ENCODE measurements around the gene GFM1.
"Not testable (repeated sequence)": the region's sequence is repeated elsewhere in the genome, so short reads cannot be mapped to it uniquely, and the experiment has no call there.

The GFM1 gene

GRCh38 chr3:158679547-158680000, 35.2 kb downstream of the GFM1 start:
- no peak for DNase-seq

DNA sequence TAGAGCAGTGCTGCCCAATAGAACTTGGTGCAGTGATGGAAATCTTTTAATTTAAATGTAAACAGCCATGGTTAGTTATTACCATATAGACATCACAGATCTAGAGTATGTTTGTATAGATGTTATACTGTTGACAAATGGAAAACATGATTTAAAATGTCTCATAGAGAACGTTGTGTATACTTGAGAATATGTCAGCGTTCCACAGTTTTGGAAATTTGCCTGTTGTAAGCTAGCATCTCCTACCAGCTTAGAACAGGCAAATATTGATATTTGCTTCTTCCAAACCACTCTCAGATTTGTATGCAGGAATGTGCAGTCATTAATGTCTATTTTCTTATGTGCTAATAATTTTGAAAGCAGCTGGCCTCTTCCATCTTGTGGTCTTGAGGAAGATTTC, 36.5 kb downstream of the GFM1 start:
- no peak for DNase-seq

GRCh38 chr3:158683230-158683962, 39.1 kb downstream of the GFM1 start:
- no peak for DNase-seq

DNA sequence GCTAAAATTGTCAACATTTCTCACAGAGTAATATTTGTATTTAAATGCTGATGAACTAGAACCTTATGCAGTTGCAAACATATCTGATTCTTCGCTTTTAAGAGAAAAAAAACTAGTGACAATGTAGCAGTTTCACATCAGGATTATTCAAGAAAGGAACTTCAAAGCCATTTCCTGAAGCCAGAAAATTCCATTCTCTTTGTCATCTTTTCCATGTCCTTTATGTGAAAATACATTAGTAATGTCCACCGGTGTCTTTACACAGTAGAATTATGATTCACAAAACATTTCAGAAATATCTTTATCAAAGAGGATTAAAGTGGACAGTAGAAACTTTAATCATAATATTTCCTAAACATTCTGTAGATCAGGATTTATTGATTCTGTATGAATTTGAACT, 40.8 kb downstream of the GFM1 start:
- DNase-seq, result no peak

- not testable (repeated sequence) for DNase-seq
Observed at GRCh38 chr3:158693866-158694456, 49.6 kb downstream of the GFM1 start.

GRCh38 chr3:158696618-158697017, 52.3 kb downstream of the GFM1 start:
- no peak for DNase-seq

DNA sequence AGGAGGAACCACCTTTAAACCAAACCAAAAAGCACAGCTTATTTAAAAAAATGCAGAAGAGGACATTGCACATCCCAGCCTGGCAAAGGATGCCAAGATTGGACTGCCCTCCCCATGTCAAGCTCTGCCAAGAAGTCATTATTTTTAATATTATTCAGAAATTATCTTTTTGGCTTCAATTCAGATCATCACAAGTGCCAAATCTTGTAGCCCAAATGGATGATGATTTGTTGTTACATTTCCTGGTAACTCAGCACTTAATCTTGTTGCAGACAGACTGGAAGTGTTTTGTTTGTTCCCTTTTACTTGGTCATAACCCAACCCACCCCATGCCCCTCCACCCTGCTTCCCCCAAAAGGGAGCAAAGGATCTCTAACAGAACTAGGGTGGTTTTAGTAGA, 56.2 kb downstream of the GFM1 start:
- no peak for DNase-seq

DNA sequence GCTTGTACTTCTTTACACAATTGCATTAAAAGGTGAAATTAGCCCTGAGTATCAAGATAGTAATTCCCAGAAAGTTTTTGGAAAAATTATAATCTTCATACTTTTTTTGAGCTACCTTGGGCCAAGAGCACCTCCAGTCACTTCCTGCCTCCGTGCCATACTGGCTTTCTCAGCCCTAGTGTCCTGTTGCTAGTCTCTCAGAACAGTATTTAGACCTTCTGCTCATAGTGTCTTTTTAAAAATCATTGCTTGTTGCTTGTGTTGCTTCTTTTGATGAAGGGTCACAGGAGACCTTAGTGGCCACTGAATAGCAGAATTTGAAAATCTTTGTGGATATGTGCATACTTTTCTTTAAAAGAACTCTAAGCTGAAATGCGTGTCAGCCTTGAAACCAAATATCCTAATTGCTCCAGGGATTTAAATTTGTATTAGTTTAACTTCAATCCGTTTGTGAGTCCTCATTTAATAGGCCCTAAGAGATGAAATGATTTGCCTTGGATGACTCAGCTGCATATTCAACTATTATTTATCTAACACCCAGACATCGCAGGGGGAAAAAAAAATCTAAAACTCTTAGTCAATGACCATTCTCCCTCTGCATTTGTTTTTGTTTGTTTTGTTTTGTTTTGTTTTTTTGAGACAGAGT, 57.2 kb downstream of the GFM1 start:
- DNase-seq, result no peak

GRCh38 chr3:158702815-158703481, 58.6 kb downstream of the GFM1 start:
- DNase-seq, result no peak

- DNase-seq, result no peak
Observed at GRCh38 chr3:158703566-158703965, 59.2 kb downstream of the GFM1 start.

- no peak for DNase-seq
Observed at GRCh38 chr3:158709666-158710083, 65.3 kb downstream of the GFM1 start.

- DNase-seq, result no peak
Observed at GRCh38 chr3:158710601-158711000, 66.3 kb downstream of the GFM1 start.

DNA sequence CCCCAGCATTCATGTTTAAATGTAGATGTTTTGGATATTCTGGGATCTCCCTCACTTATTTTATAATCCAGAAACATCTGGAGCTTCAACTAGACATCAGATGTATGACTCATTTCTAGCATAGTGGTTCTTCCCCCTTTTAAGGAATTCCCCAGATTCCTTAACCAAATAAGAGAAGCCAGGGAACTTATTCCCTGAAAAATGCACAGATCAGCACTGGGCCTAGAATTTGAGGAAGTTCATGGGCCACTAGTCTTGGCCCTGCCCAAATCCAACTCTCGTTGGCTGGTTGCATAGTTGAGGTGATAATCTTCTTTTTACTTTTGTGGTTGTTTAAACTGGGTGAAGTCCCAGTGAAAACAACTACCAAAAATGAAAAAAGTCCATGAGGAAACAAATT, 67.6 kb downstream of the GFM1 start:
- DNase-seq, result no peak

GRCh38 chr3:158712443-158712842, 68.1 kb downstream of the GFM1 start:
- no peak for DNase-seq

DNA sequence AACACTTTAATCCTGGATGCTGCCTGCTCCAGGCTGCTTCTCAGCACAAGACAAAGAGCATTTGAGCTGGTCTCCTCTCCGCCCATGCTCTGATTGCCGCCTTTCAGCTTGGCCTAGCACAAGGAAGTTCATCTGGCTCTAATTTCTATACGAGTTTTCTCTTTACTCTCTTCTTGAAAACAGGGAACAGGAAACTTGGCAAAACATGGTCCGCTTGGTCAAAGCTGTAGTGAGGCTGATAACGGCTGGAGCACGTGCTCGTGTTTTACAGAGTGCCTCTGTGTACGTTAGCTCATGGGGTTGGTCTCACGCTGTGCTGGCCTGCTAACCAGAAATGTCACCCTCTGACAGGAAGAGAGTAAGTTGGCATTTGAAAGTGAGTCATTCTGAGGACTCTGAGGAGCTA, 68.8 kb downstream of the GFM1 start:
- DNase-seq, result no peak

DNA sequence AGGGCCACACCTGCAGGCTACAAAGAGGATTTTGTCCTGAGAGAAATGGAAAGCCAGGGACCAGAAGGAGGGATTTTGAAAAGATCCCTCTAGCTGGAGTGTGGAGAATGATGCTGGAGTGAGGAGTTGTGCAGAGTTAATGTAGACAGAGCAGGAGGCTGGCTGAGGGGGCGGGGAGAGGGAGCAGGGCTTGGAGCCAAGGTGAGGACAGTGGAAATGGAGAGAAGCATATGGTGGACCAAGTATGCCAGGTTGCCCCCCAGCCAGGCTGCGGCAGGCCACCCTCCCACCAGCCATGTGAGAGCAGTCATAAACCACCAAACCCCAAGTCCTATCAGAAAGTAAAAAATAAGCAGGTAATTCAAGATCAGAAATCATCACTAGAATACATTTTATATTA, 73.2 kb downstream of the GFM1 start:
- DNase-seq, result no peak

DNA sequence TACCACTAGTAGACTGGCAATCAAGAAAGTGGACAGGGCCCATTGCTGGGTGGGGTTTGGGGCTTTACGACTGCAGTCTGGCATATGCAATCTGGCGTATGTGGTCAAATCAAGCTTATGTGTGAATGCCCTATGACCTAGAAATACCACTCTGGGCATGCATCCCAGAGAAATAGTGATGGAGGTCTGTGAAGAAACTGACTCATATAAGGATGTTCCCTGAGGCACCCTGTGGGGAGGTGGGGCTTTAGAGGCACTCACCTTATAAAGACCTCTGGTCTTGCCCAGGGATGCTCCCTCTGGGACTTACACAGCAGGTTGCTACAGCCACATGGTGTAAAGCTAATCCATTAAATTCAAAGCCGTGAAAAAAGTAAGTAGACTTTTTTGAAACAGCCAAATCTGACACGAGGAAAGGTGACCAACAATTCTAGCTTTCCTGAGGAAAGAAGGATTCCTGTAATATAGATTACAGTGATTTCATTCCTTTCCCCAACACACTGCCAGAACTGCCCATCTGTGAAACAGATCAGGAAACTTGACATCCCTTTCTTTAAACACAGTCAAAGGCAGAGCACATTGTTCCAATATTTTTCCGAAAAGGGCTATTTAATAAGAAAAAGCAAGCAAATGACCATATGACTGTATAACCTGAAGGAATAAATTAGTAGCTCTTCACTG, 74.3 kb downstream of the GFM1 start:
- DNase-seq, result no peak

DNA sequence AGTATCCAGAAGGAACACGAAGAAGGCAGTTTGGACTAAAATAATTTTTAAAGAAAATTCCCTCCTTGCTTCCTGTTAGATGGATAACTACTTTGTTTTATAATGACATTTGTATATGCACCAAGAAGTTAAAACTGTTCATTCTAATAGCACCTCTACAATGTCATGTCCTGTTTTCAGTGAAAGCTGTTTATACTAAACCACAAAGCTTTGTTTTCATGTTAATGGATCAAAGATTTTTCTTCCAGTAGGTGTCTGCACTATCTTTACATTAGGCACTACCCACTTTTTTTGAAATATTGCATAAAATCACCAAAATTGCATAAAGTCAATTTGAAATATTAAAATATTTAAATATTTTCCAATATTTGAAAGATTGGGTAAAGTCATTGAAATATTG, 77.8 kb downstream of the GFM1 start:
- no peak for DNase-seq

DNA sequence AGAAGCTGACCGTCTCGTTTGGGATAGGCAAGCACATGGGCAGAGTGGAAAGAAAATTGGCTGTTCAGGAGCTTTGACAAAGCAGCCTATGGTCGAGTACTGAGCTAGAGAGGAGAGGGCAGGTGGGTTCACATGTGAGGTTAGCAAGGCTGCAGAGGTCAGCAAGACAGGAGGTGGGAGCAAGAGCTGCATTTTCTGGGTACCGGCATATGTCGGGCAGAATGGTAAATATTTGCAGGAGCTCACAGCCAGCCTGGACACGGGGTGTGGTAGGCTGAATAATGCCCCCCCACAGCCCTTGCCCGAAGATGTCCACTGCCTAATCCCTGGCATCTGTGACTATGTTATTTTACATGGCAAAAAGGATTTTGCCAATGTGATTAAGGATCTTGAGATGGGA, 79.7 kb downstream of the GFM1 start:
- no peak for DNase-seq

DNA sequence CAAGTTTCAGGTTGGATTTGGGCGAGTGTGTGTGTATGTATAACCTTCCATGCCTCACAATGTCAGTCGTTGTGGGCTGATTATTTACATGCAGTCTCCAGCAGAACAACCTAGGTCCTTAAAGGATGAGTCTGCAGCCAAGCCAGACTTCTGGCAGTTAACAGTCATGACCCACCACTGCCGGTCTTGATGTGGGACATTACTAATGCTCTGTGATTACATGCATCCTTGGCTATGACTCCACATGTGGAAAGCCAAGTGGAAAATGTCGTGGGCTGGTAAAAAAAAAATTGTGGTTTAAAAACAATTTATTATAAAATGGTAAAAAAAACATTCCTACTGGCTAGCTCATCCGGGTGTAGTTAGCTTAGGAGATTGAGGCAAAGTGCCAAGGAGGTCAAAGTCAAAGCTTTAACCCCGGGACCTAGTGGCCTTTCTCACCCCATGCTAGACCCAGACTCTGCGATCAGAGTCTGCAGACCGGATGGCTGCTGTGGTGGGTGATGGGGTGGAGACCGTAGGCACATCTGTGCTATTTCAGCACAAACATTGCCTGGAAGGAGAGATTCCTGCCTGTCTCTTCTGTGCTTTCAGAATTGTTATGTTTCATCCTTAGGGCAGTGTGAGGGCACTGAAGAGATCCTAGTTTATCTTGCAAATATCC, 81.2 kb downstream of the GFM1 start:
- no peak for DNase-seq

DNA sequence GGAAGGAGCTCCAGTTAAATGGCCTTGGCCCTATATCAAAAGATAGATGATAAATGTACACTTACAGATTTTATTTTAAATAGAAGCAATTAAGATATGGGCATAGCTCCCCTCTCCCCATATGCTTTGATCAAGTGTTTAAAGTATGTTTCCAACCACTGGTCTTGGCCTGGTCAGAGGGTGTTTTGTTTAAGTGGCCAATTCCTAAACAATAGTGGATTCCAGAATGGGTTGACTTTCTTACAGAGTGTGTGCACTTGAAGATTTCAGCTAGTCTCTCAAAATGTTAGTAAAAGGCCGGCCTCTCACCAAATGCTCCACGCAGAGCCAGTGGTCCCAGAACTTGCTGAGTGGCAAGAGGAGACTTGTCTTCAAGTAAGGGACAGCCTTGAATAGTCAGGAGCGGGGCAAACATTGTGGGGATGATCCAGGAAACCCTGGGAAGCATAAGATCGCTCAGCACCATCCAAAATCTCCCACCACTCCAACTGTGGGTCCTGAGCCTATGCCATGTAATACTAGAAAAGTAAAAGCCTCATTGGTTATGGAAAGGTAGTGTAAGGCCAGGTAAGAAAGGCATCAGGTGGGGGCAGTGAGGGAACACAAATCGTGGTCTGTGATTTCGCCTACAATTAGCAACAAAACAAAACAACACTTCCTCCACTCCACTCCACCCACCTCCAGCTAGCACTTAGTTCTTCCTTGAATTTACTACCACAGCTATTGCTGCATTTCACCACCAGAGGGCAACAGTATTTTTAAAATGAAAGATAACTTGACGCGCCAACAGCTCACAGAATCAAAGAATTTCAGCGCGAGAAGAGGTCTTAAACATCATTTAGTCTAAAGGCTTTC, 83.1 kb downstream of the GFM1 start:
- peak; percentile 25 for DNase-seq

- DNase-seq, result no peak
Observed at GRCh38 chr3:158728061-158728377, 83.7 kb downstream of the GFM1 start.

Data from activated naive CD4-positive, alpha-beta T cell treated with anti-CD3 and anti-CD28 coated beads, Interleukin-2, amount 50 U/mL, for 16 hours (primary cell).